Fibroblast of skin of scalp (primary cell): ENCODE measurements around the gene NDOR1.

Experiments used
- DNase-seq: peaks from one replicate; pipeline ENCODE4 v3.0.0-alpha.2; 2013

NDOR1 gene

DNA sequence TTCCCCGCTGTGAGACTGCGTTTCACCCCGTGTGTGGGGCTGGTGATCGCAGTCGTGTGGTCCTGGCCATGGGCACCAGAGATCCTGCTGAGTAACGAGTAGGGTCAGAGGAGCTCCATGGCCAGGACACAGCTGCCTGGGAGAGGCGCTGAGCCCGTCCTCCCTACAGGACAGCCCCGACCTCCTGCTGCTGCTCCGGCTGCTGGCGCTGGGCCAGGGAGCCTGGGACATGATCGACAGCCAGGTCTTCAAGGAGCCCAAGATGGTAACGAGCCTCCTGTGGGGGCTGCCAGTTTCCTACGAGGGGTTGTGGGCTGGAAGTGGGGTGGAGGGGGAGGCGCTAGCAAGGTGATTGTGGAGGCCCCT is 60.6 kb downstream of the NDOR1 start:
- DNase-seq = no peak
